A549 (cell line): ENCODE results near the gene FXR2. TPM values are rescaled to one million over a fixed set of nuclear protein-coding genes. Genes with fewer than 3 reads are reported as not detected.

ENCODE experiments used
- ATAC-seq, 2 experiments: fragments of 200-7000 bp in 1 of 2; fragments of >200 bp in 1 of 2; cut with Nextera tagmentation in 1 of 2; cut with Tn5 transposase in 1 of 2; 3 replicates each; pipeline versions ENCODE4 v1.8.0 to v1.9.1; 2018 to 2020; ENCODE audit warnings: mild to moderate bottlenecking in 1 of 2, moderate library complexity in 1 of 2
- CTCF ChIA-PET: fragments of 300-600 bp; sonication (Branson Sonifier 250); formaldehyde crosslinking; extraction: SDS; loops from one replicate; lab custom pipeline; 2021; ENCODE audit warnings: antibody characterized with exemption, inconsistent platforms; lab: Yijun Ruan, JAX
- POLR2A ChIA-PET: fragments of 350-600 bp; formaldehyde crosslinking; extraction: SDS; loops from one replicate; lab custom pipeline; 2021; ENCODE audit warnings: antibody characterized with exemption, inconsistent platforms; lab: Yijun Ruan, JAX
- DNase-seq, 2 experiments: peaks; one replicate each; pipeline versions ENCODE4 v3.0.0 to v3.0.0-alpha.2; 2011 to 2016; ENCODE audit warnings: low read depth in 1 of 2, low spot score in 1 of 2
- FAIRE-seq: peaks from 2 replicates; lab custom pipeline; 2011; peaks lifted over from hg19 to GRCh38; lab: Jason Lieb, UNC
- H3K27ac ChIP-seq, 2 experiments: fragments of >200 bp; sonication (Bioruptor Twin); formaldehyde crosslinking; 3 replicates each; pipeline ENCODE4 v1.5.1; 2016 to 2017
- H3K4me1 ChIP-seq: fragments of >200 bp; sonication (Bioruptor Twin); formaldehyde crosslinking; 3 replicates; pipeline ENCODE4 v1.6.1; 2016
- H3K4me2 ChIP-seq: fragments of >200 bp; sonication (Bioruptor Twin); formaldehyde crosslinking; 3 replicates; pipeline ENCODE4 v1.6.1; 2016
- H3K4me3 ChIP-seq: fragments of >200 bp; sonication (Bioruptor Twin); formaldehyde crosslinking; 3 replicates; pipeline ENCODE4 v1.5.1; 2016
- H3K9me3 ChIP-seq: fragments of >200 bp; sonication (Bioruptor Twin); formaldehyde crosslinking; 3 replicates; pipeline ENCODE4 v1.6.1; 2016
- CHD2 ChIP-seq: fragments of 150-350 bp; IDR thresholded peaks from 2 replicates; pipeline ENCODE4 v1.6.1; 2014; ENCODE audit warnings: low read length; ENCODE audit not compliant: partially characterized antibody
- ESRRA ChIP-seq: fragments of 150-350 bp; IDR thresholded peaks from 2 replicates; pipeline ENCODE4 v1.6.1; 2014; ENCODE audit warnings: mild to moderate bottlenecking, low read length, borderline replicate concordance
- MAZ ChIP-seq: fragments of 150-350 bp; IDR thresholded peaks from 2 replicates; pipeline ENCODE4 v1.6.1; 2014; ENCODE audit warnings: antibody characterized with exemption, low read depth, low read length, borderline replicate concordance
- MYC ChIP-seq: IDR thresholded peaks from 2 replicates; pipeline ENCODE4 v1.6.1; 2012; ENCODE audit warnings: mild to moderate bottlenecking, inconsistent platforms, low read length, improper control_type of control experiment, borderline replicate concordance
- PHF8 ChIP-seq: fragments of 200-600 bp; sonication (generic); IDR thresholded peaks from 2 replicates; pipeline ENCODE4 v1.6.1; 2016; ENCODE audit warnings: low read depth, mild to moderate bottlenecking, antibody characterized with exemption, moderate library complexity, borderline replicate concordance
- POLR2A ChIP-seq: IDR thresholded peaks from 2 replicates; pipeline ENCODE4 v1.6.1; 2012; ENCODE audit warnings: mild to moderate bottlenecking, low read length
- RFX5 ChIP-seq: fragments of 450-650 bp; IDR thresholded peaks from 2 replicates; pipeline ENCODE4 v1.7.1; 2014; ENCODE audit warnings: antibody characterized with exemption, mild to moderate bottlenecking, moderate library complexity
- SMC3 ChIP-seq: fragments of >200 bp; sonication (Bioruptor Twin); formaldehyde crosslinking; IDR thresholded peaks from 3 replicates; pipeline ENCODE4 v1.6.1; 2018; ENCODE audit warnings: inconsistent platforms
- TP53 ChIP-seq: fragments of 250-450 bp; sonication (Bioruptor Pico); IDR thresholded peaks from 2 replicates; pipeline ENCODE4 v1.5.0; 2021; ENCODE audit warnings: mild to moderate bottlenecking, moderate library complexity
- WGBS: methylation state at CpG from one replicate; pipeline ENCODE4 v1.1.6; 2017; ENCODE audit errors: missing lambda C conversion rate; 5-methylcytosine and 5-hydroxymethylcytosine counted together
- polyA plus RNA-seq, 4 experiments: library from polyadenylated mRNA; depleted of rRNA in 3 of 4; stranded (reverse); fragments of >200 nt; fragmentation: RNase III in 1 of 4; extraction: RNeasy Plus Mini Kit Qiagen cat#74134 plus additional on column Dnase treatment in 1 of 4; gene quantifications; 2 replicates in 3 of 4; 3 replicates in 1 of 4; pipeline ENCODE4 v1.2.3, GENCODE V29; 2011 to 2017
- small RNA-seq, 6 experiments: library from RNA; depleted of rRNA; stranded (forward); fragments of <200 nt; gene quantifications; one replicate each; pipeline ENCODE3, GENCODE V24; 2012
- TF ChIP-seq, protein P1 (sequence below): fragments of 150-350 bp; IDR thresholded peaks from 2 replicates; pipeline ENCODE4 v1.6.1; 2014; ENCODE audit warnings: low read depth, mild to moderate bottlenecking, low read length
- TF ChIP-seq, protein P2 (sequence below): fragments of 450-650 bp; IDR thresholded peaks from 2 replicates; pipeline ENCODE4 v1.6.1; 2014; ENCODE audit warnings: antibody characterized with exemption

FXR2 gene
- polyA plus RNA-seq, 2 of the 4 experiments (the other 2 are of a cell fraction), result 40.7 to 45.2 TPM

DNA sequence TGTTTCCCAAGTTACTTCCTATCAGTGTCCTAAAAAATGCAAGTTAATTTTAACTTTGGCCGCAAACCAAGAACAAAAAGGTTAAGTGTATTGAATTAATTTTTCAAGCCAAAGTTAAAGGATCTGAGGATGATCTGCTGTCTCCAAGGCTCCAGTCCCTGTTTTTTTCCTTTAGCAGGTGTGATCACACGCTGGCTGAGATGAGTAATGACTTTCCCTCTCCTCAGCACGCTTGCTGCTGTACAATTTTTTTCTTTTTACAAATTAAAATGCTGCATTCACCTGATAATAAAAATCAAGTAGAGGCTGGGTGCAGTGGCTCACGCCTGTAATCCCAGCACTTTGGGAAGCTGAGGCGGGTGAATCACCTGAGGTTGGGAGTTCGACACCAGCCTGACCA lies 69.8 kb downstream of the FXR2 start:
- POLR2A ChIA-PET, result no interaction called here
- H3K4me2 ChIP-seq, result no peak overlapping the region
- CTCF ChIA-PET, result interaction anchor here (16.8 kb wide), 1 partner anchor 15 kb away, joined by 190 read pairs; the partner anchor contains the start of genes SENP3 and TNFSF13
- H3K9me3 ChIP-seq, result no peaks in the 10 kb centered on the region
- TF ChIP-seq MYC (no peak), ESRRA (no peak), POLR2A (no peak), MAZ (no peak), TP53 (no peak), SMC3 (no peak), PHF8 (no peak), RFX5 (no peak), CHD2 (no peak)
- TF ChIP-seq, protein P1, sequence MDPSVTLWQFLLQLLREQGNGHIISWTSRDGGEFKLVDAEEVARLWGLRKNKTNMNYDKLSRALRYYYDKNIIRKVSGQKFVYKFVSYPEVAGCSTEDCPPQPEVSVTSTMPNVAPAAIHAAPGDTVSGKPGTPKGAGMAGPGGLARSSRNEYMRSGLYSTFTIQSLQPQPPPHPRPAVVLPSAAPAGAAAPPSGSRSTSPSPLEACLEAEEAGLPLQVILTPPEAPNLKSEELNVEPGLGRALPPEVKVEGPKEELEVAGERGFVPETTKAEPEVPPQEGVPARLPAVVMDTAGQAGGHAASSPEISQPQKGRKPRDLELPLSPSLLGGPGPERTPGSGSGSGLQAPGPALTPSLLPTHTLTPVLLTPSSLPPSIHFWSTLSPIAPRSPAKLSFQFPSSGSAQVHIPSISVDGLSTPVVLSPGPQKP, result no peak
- TF ChIP-seq, protein P2, sequence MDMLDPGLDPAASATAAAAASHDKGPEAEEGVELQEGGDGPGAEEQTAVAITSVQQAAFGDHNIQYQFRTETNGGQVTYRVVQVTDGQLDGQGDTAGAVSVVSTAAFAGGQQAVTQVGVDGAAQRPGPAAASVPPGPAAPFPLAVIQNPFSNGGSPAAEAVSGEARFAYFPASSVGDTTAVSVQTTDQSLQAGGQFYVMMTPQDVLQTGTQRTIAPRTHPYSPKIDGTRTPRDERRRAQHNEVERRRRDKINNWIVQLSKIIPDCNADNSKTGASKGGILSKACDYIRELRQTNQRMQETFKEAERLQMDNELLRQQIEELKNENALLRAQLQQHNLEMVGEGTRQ, result no peak
- H3K4me3 ChIP-seq, result no peak overlapping the region
- peak; percentile 88 for FAIRE-seq
- H3K27ac ChIP-seq, result no peak overlapping the region
- DNase-seq, result no peak
- no peak for ATAC-seq
- H3K4me1 ChIP-seq, result peaks cover 13% of the 10 kb centered on the region
- 69% methylated on average over 6 of the region's 6 CpGs for WGBS

Small RNA genes lying within 50 kb of the gene (small RNA-seq; reads per million reads assigned to genes)
- gene CD68, result 0 reads per million in 6 experiments
- gene SNORA48, result 0 reads per million in 6 experiments
- 0 reads per million in 6 experiments for gene SNORD10

Other genes starting within 250 kb of the FXR2 start
- gene TNK1, start 233.8 kb downstream of the FXR2 start, polyA plus RNA-seq (2011; rRNA removed), result 1.2 and 1.8 TPM in 2 replicates
- gene TNK1, start 233.8 kb downstream of the FXR2 start, polyA plus RNA-seq (2017; fragmentation: RNase III; extraction: RNeasy Plus Mini Kit Qiagen cat#74134 plus additional on column Dnase treatment), result 2.1 to 2.4 TPM (median 2.2 TPM) in 3 replicates
- gene PLSCR3, start 220.4 kb downstream of the FXR2 start, polyA plus RNA-seq (2011; rRNA removed), result 11.0 and 13.7 TPM in 2 replicates
- 27.5 to 33.4 TPM (median 29.6 TPM) in 3 replicates for gene PLSCR3, start 220.4 kb downstream of the FXR2 start, polyA plus RNA-seq (2017; fragmentation: RNase III; extraction: RNeasy Plus Mini Kit Qiagen cat#74134 plus additional on column Dnase treatment)
- 127 and 210 TPM in 2 replicates for gene TMEM256, start 210.8 kb downstream of the FXR2 start, polyA plus RNA-seq (2011; rRNA removed)
- gene TMEM256, start 210.8 kb downstream of the FXR2 start, polyA plus RNA-seq (2017; fragmentation: RNase III; extraction: RNeasy Plus Mini Kit Qiagen cat#74134 plus additional on column Dnase treatment), result 142 to 166 TPM (median 164 TPM) in 3 replicates
- gene NLGN2, start 207.1 kb downstream of the FXR2 start, polyA plus RNA-seq (2011; rRNA removed), result 4.1 and 6.9 TPM in 2 replicates
- gene NLGN2, start 207.1 kb downstream of the FXR2 start, polyA plus RNA-seq (2017; fragmentation: RNase III; extraction: RNeasy Plus Mini Kit Qiagen cat#74134 plus additional on column Dnase treatment), result 17.6 to 27.9 TPM (median 27.5 TPM) in 3 replicates
- not detected in 2 replicates for gene SPEM1, start 194.6 kb downstream of the FXR2 start, polyA plus RNA-seq (2011; rRNA removed)
- 0.09 to 0.13 TPM in 2 of 3 replicates, not detected in the other for gene SPEM1, start 194.6 kb downstream of the FXR2 start, polyA plus RNA-seq (2017; fragmentation: RNase III; extraction: RNeasy Plus Mini Kit Qiagen cat#74134 plus additional on column Dnase treatment)
- not detected in 2 replicates for gene SPEM2, start 189.3 kb downstream of the FXR2 start, polyA plus RNA-seq (2011; rRNA removed)
- gene SPEM2, start 189.3 kb downstream of the FXR2 start, polyA plus RNA-seq (2017; fragmentation: RNase III; extraction: RNeasy Plus Mini Kit Qiagen cat#74134 plus additional on column Dnase treatment), result not detected in 3 replicates
- not detected in 2 replicates for gene SPEM3, start 186.0 kb downstream of the FXR2 start, polyA plus RNA-seq (2011; rRNA removed)
- gene SPEM3, start 186.0 kb downstream of the FXR2 start, polyA plus RNA-seq (2017; fragmentation: RNase III; extraction: RNeasy Plus Mini Kit Qiagen cat#74134 plus additional on column Dnase treatment), result not detected in 3 replicates
- gene TMEM102, start 179.5 kb downstream of the FXR2 start, polyA plus RNA-seq (2011; rRNA removed), result 4.4 and 4.9 TPM in 2 replicates
- gene TMEM102, start 179.5 kb downstream of the FXR2 start, polyA plus RNA-seq (2017; fragmentation: RNase III; extraction: RNeasy Plus Mini Kit Qiagen cat#74134 plus additional on column Dnase treatment), result 6.5 to 8.9 TPM (median 8.1 TPM) in 3 replicates
- gene FGF11, start 175.4 kb downstream of the FXR2 start, polyA plus RNA-seq (2011; rRNA removed), result 1.4 and 1.9 TPM in 2 replicates
- gene FGF11, start 175.4 kb downstream of the FXR2 start, polyA plus RNA-seq (2017; fragmentation: RNase III; extraction: RNeasy Plus Mini Kit Qiagen cat#74134 plus additional on column Dnase treatment), result 1.1 to 1.8 TPM (median 1.5 TPM) in 3 replicates
- 6.5 and 6.9 TPM in 2 replicates for gene CHRNB1, start 169.8 kb downstream of the FXR2 start, polyA plus RNA-seq (2011; rRNA removed)
- 6.2 to 8.4 TPM (median 8.0 TPM) in 3 replicates for gene CHRNB1, start 169.8 kb downstream of the FXR2 start, polyA plus RNA-seq (2017; fragmentation: RNase III; extraction: RNeasy Plus Mini Kit Qiagen cat#74134 plus additional on column Dnase treatment)
- 14.4 and 18.2 TPM in 2 replicates for gene ZBTB4, start 135.3 kb downstream of the FXR2 start, polyA plus RNA-seq (2011; rRNA removed)
- 24.4 to 29.5 TPM (median 28.2 TPM) in 3 replicates for gene ZBTB4, start 135.3 kb downstream of the FXR2 start, polyA plus RNA-seq (2017; fragmentation: RNase III; extraction: RNeasy Plus Mini Kit Qiagen cat#74134 plus additional on column Dnase treatment)
- not detected in 2 replicates for gene SLC35G6, start 133.5 kb downstream of the FXR2 start, polyA plus RNA-seq (2011; rRNA removed)
- not detected in 3 replicates for gene SLC35G6, start 133.5 kb downstream of the FXR2 start, polyA plus RNA-seq (2017; fragmentation: RNase III; extraction: RNeasy Plus Mini Kit Qiagen cat#74134 plus additional on column Dnase treatment)
- 22.8 and 57.1 TPM in 2 replicates for gene POLR2A, start 130.5 kb downstream of the FXR2 start, polyA plus RNA-seq (2011; rRNA removed)
- gene POLR2A, start 130.5 kb downstream of the FXR2 start, polyA plus RNA-seq (2017; fragmentation: RNase III; extraction: RNeasy Plus Mini Kit Qiagen cat#74134 plus additional on column Dnase treatment), result 65.6 to 69.6 TPM (median 67.4 TPM) in 3 replicates
- 11.9 and 12.4 TPM in 2 replicates for gene TNFSF12, start 65.8 kb downstream of the FXR2 start, polyA plus RNA-seq (2011; rRNA removed)
- gene TNFSF12, start 65.8 kb downstream of the FXR2 start, polyA plus RNA-seq (2017; fragmentation: RNase III; extraction: RNeasy Plus Mini Kit Qiagen cat#74134 plus additional on column Dnase treatment), result 7.9 to 9.9 TPM (median 9.7 TPM) in 3 replicates
- 1.0 TPM in 2 replicates for gene TNFSF13, start 56.1 kb downstream of the FXR2 start, polyA plus RNA-seq (2011; rRNA removed)
- 0.41 to 0.78 TPM (median 0.61 TPM) in 3 replicates for gene TNFSF13, start 56.1 kb downstream of the FXR2 start, polyA plus RNA-seq (2017; fragmentation: RNase III; extraction: RNeasy Plus Mini Kit Qiagen cat#74134 plus additional on column Dnase treatment)
- 150 and 165 TPM in 2 replicates for gene SENP3, start 53.0 kb downstream of the FXR2 start, polyA plus RNA-seq (2011; rRNA removed)
- 104 to 119 TPM (median 114 TPM) in 3 replicates for gene SENP3, start 53.0 kb downstream of the FXR2 start, polyA plus RNA-seq (2017; fragmentation: RNase III; extraction: RNeasy Plus Mini Kit Qiagen cat#74134 plus additional on column Dnase treatment)
- gene CD68, start 35.3 kb downstream of the FXR2 start, polyA plus RNA-seq (2011; rRNA removed), result 14.9 and 17.7 TPM in 2 replicates
- 6.5 to 11.6 TPM (median 9.8 TPM) in 3 replicates for gene CD68, start 35.3 kb downstream of the FXR2 start, polyA plus RNA-seq (2017; fragmentation: RNase III; extraction: RNeasy Plus Mini Kit Qiagen cat#74134 plus additional on column Dnase treatment)
- 148 and 204 TPM in 2 replicates for gene MPDU1, start 31.0 kb downstream of the FXR2 start, polyA plus RNA-seq (2011; rRNA removed)
- 126 to 134 TPM (median 127 TPM) in 3 replicates for gene MPDU1, start 31.0 kb downstream of the FXR2 start, polyA plus RNA-seq (2017; fragmentation: RNase III; extraction: RNeasy Plus Mini Kit Qiagen cat#74134 plus additional on column Dnase treatment)
- 0.05 and 0.11 TPM in 2 replicates for gene SOX15, start 24.8 kb downstream of the FXR2 start, polyA plus RNA-seq (2011; rRNA removed)
- gene SOX15, start 24.8 kb downstream of the FXR2 start, polyA plus RNA-seq (2017; fragmentation: RNase III; extraction: RNeasy Plus Mini Kit Qiagen cat#74134 plus additional on column Dnase treatment), result 0.19 to 0.30 TPM (median 0.22 TPM) in 3 replicates
- 38.1 and 44.4 TPM in 2 replicates for gene SAT2, start 12.9 kb upstream of the FXR2 start, polyA plus RNA-seq (2011; rRNA removed)
- 59.8 to 76.3 TPM (median 70.1 TPM) in 3 replicates for gene SAT2, start 12.9 kb upstream of the FXR2 start, polyA plus RNA-seq (2017; fragmentation: RNase III; extraction: RNeasy Plus Mini Kit Qiagen cat#74134 plus additional on column Dnase treatment)
- gene SHBG, start 15.2 kb upstream of the FXR2 start, polyA plus RNA-seq (2011; rRNA removed), result 0.31 and 0.34 TPM in 2 replicates
- gene SHBG, start 15.2 kb upstream of the FXR2 start, polyA plus RNA-seq (2017; fragmentation: RNase III; extraction: RNeasy Plus Mini Kit Qiagen cat#74134 plus additional on column Dnase treatment), result 0.37 to 0.63 TPM (median 0.50 TPM) in 3 replicates
- gene ATP1B2, start 36.0 kb upstream of the FXR2 start, polyA plus RNA-seq (2011; rRNA removed), result 0.16 and 0.20 TPM in 2 replicates
- 0.05 to 0.26 TPM (median 0.10 TPM) in 3 replicates for gene ATP1B2, start 36.0 kb upstream of the FXR2 start, polyA plus RNA-seq (2017; fragmentation: RNase III; extraction: RNeasy Plus Mini Kit Qiagen cat#74134 plus additional on column Dnase treatment)
- 65.9 and 80.1 TPM in 2 replicates for gene TP53, start 72.6 kb upstream of the FXR2 start, polyA plus RNA-seq (2011; rRNA removed)
- gene TP53, start 72.6 kb upstream of the FXR2 start, polyA plus RNA-seq (2017; fragmentation: RNase III; extraction: RNeasy Plus Mini Kit Qiagen cat#74134 plus additional on column Dnase treatment), result 53.1 to 64.0 TPM (median 59.4 TPM) in 3 replicates
- 15.9 and 17.4 TPM in 2 replicates for gene WRAP53, start 73.6 kb upstream of the FXR2 start, polyA plus RNA-seq (2011; rRNA removed)
- gene WRAP53, start 73.6 kb upstream of the FXR2 start, polyA plus RNA-seq (2017; fragmentation: RNase III; extraction: RNeasy Plus Mini Kit Qiagen cat#74134 plus additional on column Dnase treatment), result 33.8 to 34.0 TPM (median 33.9 TPM) in 3 replicates
- gene EFNB3, start 90.3 kb upstream of the FXR2 start, polyA plus RNA-seq (2011; rRNA removed), result 1.9 and 2.1 TPM in 2 replicates
- gene EFNB3, start 90.3 kb upstream of the FXR2 start, polyA plus RNA-seq (2017; fragmentation: RNase III; extraction: RNeasy Plus Mini Kit Qiagen cat#74134 plus additional on column Dnase treatment), result 0.96 to 1.9 TPM (median 1.7 TPM) in 3 replicates
- gene DNAH2, start 102.8 kb upstream of the FXR2 start, polyA plus RNA-seq (2011; rRNA removed), result 0.08 TPM in 2 replicates
- 0.01 to 0.05 TPM (median 0.03 TPM) in 3 replicates for gene DNAH2, start 102.8 kb upstream of the FXR2 start, polyA plus RNA-seq (2017; fragmentation: RNase III; extraction: RNeasy Plus Mini Kit Qiagen cat#74134 plus additional on column Dnase treatment)
- 1.3 and 3.3 TPM in 2 replicates for gene KDM6B, start 219.3 kb upstream of the FXR2 start, polyA plus RNA-seq (2011; rRNA removed)
- gene KDM6B, start 219.3 kb upstream of the FXR2 start, polyA plus RNA-seq (2017; fragmentation: RNase III; extraction: RNeasy Plus Mini Kit Qiagen cat#74134 plus additional on column Dnase treatment), result 7.6 to 10.2 TPM (median 8.8 TPM) in 3 replicates
- 0.48 and 0.57 TPM in 2 replicates for gene TMEM88, start 240.2 kb upstream of the FXR2 start, polyA plus RNA-seq (2011; rRNA removed)
- gene TMEM88, start 240.2 kb upstream of the FXR2 start, polyA plus RNA-seq (2017; fragmentation: RNase III; extraction: RNeasy Plus Mini Kit Qiagen cat#74134 plus additional on column Dnase treatment), result 0.17 to 0.73 TPM (median 0.33 TPM) in 3 replicates
- gene NAA38, start 242.7 kb upstream of the FXR2 start, polyA plus RNA-seq (2011; rRNA removed), result 98.9 and 102 TPM in 2 replicates
- gene NAA38, start 242.7 kb upstream of the FXR2 start, polyA plus RNA-seq (2017; fragmentation: RNase III; extraction: RNeasy Plus Mini Kit Qiagen cat#74134 plus additional on column Dnase treatment), result 268 to 287 TPM (median 275 TPM) in 3 replicates
- 17.7 and 20.4 TPM in 2 replicates for gene CYB5D1, start 243.1 kb upstream of the FXR2 start, polyA plus RNA-seq (2011; rRNA removed)
- gene CYB5D1, start 243.1 kb upstream of the FXR2 start, polyA plus RNA-seq (2017; fragmentation: RNase III; extraction: RNeasy Plus Mini Kit Qiagen cat#74134 plus additional on column Dnase treatment), result 26.4 to 28.2 TPM (median 28.1 TPM) in 3 replicates